HG03139 (cell line): ENCODE measurements around the gene OR4K5.
"Not testable (repeated sequence)": the region's sequence is repeated elsewhere in the genome, so short reads cannot be mapped to it uniquely, and the experiment has no call there.

Experiments used
- ATAC-seq: cut with Tn5 transposase; IDR thresholded peaks from one replicate; pipeline ENCODE4 v1.9.1; 2021; ENCODE audit not compliant: unreplicated experiment

The OR4K5 gene, protein sequence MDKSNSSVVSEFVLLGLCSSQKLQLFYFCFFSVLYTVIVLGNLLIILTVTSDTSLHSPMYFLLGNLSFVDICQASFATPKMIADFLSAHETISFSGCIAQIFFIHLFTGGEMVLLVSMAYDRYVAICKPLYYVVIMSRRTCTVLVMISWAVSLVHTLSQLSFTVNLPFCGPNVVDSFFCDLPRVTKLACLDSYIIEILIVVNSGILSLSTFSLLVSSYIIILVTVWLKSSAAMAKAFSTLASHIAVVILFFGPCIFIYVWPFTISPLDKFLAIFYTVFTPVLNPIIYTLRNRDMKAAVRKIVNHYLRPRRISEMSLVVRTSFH

DNA sequence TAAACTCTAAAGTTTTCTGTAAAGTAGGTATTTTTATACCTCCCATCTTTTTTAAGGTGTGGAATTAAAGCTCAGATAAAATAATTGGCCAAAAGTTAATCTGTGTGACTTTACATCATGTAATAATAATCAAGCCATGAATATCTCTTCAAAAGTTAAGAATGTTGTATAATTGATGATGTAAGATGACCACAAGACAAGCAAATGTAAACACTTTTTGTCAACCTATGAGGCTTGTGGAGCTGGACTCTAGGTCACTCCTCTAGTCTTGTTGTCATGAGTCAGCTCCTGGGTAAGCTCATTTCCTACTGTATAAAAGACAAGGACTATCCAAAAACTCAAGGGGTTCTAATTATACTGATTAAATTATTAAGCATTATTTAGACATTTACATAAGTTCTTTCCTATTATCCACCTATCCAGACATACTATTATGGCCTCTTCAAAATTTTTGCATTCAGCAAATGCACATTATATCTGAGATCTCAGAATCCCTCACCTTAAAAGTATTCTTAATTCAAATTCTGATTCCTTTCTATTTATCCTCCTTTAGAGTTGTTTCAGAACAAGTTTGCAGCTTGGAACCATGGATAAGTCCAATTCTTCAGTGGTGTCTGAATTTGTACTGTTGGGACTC is at the start of gene OR4K5:
OR4K5 (plus strand) TSS at position 587 of the 637 bp plus-strand sequence; CDS start at position 587, 0 bp downstream.
- no peak for ATAC-seq

DNA sequence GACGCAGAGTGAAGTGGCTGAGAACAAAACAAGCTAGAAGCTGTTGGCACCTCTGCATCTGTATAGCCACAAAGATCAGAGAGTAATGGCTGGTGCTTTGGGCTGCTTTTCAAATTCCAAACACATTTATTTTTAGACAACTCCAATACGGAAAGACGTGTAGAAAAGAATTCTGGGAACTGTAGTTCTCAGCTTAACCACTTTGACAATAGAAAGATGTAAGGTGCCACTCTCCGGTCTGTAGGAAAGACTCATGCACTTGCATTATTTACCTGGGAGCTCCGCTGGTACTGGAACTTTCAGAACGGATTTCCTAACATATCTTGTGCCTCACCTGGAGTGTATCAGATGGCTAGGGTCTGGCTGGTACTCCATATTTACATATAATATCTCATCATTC is 47.2 kb upstream of the OR4K5 start:
- no peak for ATAC-seq

DNA sequence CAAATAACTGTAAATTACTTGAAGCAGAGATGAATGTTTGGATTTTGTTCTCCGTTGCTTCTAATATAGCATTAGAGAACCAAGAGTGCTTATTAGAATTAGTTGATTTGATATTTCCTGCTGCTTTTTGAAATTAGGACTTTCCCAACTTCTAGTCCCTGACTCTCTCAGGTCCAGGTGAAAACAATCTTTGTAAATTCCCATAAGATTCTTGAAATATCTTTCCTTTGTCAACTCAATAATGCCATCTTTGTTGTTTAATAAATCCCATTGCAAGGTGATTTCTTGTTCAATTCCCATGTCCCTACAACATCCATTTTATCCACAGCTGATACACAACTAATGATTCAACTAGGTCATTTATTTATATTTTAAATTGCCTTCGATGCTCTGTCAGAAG is 45.6 kb upstream of the OR4K5 start, which contains the start of gene OR4K2:
OR4K2 (plus strand) TSS at position 301 of the 400 bp plus-strand sequence. CDS start 1,126 bp downstream, outside the sequence.
- no peak for ATAC-seq

DNA sequence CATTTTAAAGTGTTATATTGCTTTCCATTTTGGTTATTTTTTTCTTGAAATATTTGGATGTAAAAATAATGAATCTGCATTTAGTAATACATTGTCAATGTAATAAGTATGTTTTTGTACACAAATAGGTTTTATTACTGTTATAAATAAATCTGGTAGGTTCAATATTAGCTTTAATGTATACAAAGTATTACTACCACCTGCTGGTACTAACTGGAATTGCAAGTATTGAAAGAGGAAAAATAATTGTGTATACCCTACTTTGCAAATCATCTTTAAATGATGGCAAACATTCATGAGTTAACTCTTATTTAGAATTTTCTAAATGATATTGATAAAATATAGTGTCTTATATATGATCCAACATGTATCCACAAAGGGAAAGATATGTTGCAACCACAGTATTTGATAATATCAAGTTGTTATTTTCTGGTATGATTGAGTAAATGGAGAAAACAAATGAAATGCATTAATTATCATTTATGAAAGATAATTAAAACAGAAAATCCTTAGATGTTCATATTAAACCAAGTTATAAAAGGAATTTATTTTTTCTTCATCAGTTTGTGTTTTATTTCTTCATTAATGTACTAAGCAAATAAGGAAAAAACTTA is 42.3 kb upstream of the OR4K5 start:
- ATAC-seq = no peak

DNA sequence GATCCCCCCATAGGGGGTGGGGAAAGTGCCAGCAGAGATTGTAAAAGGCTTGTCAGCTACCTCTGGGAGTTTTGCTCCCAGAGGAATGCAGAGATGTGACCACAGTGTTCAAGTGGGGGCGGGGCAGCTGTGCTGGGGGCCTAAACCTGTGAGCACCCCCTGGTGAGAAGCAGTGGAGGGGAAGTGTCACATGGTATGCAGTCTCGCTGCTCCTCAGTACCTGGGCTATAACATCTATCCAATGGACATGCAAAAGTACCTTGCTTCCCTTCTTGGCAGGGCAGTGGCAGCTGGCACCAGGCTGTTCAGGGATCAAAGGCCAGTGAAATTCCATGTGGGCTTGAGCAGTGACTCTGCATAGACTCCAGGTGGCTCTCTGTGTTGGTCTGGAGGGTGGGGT is 25.1 kb upstream of the OR4K5 start:
- no peak for ATAC-seq

DNA sequence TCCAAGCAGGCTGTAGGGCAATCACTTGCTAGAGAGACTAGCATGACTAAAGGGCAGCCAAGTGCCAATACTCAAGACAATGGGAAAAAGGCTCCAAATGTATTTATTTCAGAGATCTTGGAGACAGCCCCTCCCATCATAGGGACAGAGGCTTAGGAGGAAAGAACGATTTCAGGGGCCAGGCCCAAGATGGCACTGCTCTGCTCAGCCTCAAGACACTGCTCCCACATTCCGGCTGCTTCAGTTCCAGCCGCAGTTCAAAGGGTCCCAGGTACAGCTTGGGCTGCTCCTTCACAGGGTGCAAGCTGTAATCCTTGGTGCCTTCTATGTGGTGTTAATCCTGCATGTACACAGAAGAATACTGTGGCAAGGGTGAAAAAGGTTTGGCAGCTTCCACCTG is 19.4 kb upstream of the OR4K5 start:
- no peak for ATAC-seq

DNA sequence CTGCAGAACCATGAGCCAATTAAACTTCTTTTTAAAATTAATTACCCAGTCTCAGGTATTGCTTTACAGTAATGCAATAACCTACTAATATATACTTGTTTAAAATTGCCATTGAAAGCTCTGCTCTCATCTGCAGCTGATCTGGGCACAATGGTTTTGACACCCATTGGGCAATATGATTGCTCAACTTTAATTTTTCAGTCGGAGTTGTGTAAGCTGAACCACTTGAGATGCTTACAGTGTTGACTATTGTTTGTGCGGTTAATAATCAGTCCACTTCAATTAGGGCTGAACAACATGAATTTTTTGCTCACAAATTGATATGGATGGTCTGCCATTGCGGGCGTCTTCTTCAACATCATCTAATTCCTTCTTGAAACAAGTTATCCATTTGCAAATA is 18.0 kb upstream of the OR4K5 start:
- no peak for ATAC-seq

DNA sequence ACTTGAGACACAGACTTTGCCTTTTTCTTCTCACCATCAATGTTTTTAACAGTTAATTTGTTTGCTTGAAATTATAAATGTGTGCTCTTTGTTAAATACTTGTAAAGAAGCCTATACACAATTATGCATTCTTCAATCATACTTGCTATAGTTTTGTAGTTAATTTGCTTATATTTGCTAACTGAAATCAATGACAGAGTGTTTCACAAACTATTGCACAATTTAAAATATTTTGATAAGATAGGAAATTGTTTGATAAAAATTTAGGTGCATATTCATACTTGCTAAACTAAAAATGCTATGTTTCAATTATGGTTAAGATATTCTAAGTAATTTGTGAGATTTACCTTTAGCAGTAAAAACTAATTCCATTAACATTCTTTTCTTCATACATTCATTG is 13.7 kb upstream of the OR4K5 start:
- no peak for ATAC-seq

DNA sequence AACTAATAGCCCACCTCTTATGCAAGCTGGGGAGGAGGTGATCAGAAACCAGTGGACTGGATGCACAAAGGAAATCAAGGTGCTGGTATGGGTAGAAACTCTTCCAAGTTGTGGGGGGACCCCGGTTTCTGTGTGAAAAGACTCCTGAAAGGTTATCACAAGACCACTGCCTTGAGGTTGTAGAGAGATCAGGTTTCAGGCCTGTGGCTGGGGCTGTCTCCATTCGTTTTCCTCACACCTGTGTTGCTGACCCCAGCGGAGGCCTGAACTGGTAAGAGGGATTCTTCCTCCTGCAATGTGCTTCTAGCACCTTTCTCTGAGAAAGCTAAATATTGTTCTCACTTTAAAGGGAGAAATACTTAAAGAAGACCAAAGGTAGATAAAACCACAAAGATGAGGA is 9.3 kb upstream of the OR4K5 start:
- no peak for ATAC-seq

DNA sequence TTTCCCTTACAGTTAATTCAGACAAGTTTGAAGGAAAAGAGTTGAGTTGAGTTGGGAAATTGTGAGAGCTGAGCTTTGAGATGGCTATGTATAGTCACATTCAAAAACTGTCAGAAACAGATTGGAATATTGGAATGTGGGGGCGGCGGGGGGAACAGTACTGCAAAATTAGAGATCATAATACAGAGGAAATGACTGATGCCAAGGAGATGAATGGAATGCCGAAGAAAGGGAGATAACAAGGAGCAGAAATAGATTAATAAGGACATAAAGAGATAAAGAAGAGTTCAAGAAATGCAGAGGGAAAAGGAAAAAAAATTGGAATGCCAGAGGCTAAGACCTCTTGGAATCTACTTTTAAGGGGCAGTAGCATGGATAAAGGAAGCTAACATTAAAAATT is 3.2 kb upstream of the OR4K5 start:
- no peak for ATAC-seq

DNA sequence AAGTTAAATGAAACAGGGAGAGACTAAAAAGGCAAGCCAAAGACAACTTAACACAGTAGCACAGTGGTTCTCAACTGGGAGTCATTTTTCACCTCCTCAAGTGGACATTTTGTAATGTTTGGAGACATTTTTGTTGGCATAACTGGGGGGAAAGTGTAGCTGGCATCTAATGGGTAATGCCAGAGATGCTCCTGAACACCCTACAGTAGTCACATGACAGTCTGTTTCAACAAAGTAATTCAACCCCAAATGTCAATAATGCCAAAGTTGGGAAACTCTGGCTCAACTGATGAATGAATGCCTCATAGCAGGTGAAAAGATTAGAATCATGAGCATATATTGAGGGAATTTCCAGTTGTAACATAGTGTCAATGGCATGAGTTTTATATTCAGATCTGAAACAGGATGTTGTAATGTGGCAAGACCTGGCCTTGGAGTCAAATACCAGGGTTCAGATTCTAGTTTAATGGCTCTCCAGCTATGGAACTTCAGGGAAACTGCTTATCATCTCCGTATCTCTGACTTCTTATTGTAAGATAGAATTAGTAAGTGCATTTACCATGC is 2.4 kb upstream of the OR4K5 start:
- no peak for ATAC-seq

DNA sequence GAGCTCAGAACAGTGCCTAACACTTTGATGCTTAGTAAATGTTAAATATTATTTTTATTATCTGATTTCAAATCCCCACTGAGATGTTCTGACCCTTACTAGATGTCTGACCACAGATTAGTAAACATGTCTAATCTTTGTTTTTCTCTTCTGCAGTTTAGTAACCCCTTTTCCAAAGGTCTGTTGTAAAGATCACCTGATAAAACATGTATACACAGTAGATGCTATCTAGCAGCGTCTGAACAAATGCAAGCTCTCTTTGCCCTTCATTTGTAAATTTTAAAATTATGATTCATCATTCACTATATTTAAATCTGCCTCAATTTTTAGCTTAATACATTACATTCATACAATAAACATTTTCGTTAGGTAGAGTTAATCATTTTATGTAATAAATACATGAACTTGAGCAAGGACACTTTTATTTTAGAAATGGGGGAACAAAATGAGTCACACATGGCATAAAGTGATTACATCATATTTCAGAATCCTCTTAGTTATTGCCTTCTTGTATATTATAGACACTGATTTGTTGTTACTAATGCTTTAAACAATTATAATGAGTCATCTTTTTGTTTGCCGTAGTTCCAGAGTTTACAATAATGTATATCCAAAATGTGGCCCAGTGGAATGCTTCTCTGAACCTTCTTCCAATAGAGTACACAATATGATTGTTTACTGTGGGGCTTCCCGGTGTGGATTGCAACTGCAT is 1.7 kb upstream of the OR4K5 start:
- ATAC-seq = no peak

DNA sequence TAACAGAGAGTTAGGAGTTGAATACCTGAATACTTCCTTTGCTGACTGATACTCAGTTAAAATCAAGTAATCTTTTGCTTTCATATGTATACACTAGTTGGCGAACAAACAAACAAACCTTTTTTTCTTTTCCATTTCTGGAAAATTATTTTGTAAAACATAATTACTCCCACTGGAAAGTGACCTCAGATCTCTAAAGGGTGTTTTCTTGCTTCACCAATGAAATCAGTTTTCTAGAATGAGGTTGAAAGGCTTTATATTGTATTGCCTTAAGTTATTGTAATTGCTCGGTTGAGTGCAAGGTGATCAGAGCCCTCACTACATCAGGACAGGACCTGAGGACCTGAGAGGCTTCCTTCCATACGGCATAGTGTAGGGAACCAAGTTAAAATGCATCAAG is 10.2 kb downstream of the OR4K5 start, which contains the start of gene OR4K1:
OR4K1 (plus strand) TSS at position 301 of the 400 bp plus-strand sequence. CDS start 4,750 bp downstream, outside the sequence.
- ATAC-seq = no peak

DNA sequence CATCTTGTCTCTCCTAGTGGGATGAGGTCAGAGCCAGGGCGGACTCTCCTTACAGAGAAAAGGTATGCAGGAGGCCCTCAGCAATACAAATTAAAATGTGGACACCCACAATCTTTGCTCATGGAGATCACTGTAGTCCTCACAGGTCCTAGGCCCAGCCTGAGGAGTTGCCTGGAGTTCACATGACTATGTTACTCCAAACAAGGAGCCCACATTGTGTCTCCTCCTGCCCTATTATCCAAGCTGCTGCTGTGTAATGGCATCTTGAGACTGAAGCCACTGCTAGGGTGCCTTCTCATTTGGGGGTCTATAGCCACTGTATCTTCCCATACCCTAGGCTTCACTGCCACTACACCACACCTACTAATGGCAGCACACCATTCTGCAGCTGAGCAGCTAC is 21.3 kb downstream of the OR4K5 start:
- no peak for ATAC-seq

DNA sequence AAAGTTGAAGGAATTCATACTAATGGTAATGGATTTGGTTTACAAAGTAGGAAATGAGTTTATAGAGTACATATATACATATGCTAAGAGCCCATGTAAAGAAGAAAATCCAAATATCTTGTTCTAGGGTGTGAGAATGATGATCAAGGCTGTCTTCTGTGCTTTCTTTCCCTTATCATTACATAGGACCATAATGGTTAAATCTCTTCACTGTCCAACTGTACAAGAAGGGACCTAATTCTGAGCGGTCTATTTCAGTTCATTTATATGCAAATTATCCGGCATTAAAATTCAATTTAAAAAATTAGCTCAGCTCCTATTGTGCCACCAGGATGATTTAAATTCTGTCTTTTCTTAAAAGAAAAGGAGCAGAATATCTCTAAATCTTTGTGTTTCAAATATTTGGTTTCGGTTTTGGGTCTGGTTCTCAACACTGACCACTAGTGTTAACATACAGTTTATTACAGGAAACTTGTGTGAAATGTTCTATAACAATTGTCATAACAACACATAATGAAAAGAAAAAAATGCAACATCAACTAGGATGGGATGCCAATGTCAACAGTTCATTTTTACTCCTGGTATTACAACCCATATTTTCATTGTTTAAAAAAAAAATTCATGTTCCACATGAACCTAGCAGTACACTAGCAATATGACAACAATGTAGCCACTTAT is 27.1 kb downstream of the OR4K5 start:
- ATAC-seq = no peak

DNA sequence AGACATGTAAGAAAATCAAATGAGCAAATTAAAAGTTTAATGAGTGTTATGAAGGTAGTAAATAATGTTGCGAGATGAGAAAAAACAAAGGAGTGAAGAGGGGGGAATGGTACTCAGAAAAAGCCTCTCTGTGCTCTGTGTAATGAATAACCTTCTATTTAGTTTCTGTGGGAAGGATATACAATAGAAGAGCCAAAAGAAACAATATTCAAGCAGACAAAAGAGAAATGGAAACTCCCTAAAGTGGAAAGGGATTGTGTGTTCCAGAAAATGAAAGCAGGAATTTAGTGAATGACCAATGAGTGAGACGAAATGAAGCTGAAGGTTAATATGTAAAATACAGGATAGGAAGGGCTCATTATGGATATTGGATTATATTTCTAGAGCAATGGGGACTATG is 28.8 kb downstream of the OR4K5 start:
- no peak for ATAC-seq

DNA sequence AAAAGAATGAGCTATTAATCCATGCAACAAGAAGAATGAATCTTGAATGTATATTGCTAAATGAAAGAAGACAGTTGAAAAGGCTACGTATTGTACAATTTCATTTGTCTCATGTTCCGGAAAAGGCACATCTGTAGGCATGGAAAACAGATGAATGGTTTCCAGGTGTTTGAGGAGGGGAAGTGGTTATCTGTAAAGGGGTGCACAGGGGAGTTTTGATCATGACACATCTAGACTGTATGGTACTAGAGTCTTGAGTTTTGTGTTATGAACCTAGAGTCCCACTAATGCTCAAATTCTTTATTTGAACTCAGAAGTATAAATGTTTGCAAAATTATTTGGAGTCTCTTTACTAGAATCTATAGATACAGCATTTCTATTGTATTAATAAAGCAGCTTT is 49.3 kb downstream of the OR4K5 start:
- not testable (repeated sequence) for ATAC-seq
